ENCODE measurements around the gene KRT83. TPM values are rescaled to one million over a fixed set of nuclear protein-coding genes. Genes with fewer than 3 reads are reported as not detected.

KRT83 gene
- total and polyA plus RNA-seq, 2 donors (not counting 1 experiment from before 2014, with no cell fraction given) = not detected

DNA sequence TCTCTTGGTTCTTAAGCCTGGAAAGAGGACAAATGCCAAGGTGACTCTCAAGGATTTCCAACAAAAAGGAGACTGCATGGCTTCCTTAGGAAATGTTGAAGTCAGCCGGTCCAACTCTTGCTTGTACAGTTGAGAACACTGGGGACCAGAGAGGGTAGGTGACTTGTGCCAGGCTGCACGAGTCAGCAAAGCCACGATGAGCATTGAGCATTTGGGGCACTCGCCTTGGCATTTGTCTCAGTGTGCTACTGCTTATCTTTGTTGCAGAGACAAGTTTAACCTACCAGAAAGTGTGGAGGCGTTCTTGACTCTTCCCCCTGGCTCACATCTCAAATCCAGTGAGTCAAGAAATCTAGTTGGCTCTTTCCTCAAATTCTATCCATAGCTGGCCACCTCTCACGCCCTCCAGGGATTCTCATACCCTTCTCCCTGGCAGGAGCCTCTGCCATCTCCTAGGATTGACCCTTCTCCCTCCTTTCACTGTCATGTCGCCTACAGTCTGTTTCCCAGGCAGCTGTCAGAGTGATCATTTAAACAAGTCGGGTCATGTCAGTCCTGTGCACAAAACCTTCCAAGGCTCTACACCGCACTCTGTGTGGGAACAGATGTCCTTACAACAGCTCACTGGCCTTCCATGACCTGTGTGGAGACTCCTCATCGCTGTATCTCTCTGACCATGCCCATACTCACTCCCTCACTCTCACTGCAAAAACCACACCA is 17.2 kb upstream of the KRT83 start:
- Histone ChIP-seq H4K20me1 (ENCODE audit: control insufficient read depth, insufficient read depth, low read length, poor library complexity, severe bottlenecking) (no peaks in the 10 kb centered on the region), H3K36me3 (replicated peaks in 1 of 2; ENCODE audit: control extremely low read depth in 1 of 2, control insufficient read depth in 1 of 2, extremely low read depth in 1 of 2, insufficient read depth in 2 of 2, low read length in 1 of 2) (no peaks in the 10 kb centered on the region), H3K27ac (ENCODE audit: low read length in 2 of 2) (no peak overlapping the region), H3K9ac (ENCODE audit: low read length) (no peak overlapping the region), H3K4me2 (replicated peaks; ENCODE audit: low read depth, low read length, poor library complexity, severe bottlenecking) (no peak overlapping the region), H2AFZ (ENCODE audit: insufficient read depth, low read depth, low read length, poor library complexity, severe bottlenecking) (no peak overlapping the region), H3K27me3 (replicated peaks in 1 of 4; ENCODE audit: control extremely low read depth in 1 of 4, control insufficient read depth in 3 of 4, insufficient read depth in 4 of 4, low read length in 3 of 4) (peaks cover 0 to 8% (median 1%) of the 10 kb centered on the region in 4 experiments), H3K79me2 (ENCODE audit: control insufficient read depth, insufficient read depth, low read length) (no peaks in the 10 kb centered on the region), H3K4me3 (ENCODE audit: control extremely low read depth in 1 of 5, extremely low read depth in 1 of 5, insufficient read depth in 1 of 5, low read depth in 2 of 5, low read length in 4 of 5) (no peak overlapping the region), H3K4me1 (ENCODE audit: control insufficient read depth in 2 of 2, insufficient read depth in 2 of 2, low read length in 2 of 2) (no peaks in the 10 kb centered on the region), H3K9me3 (ENCODE audit: control extremely low read depth in 1 of 3, control insufficient read depth in 2 of 3, insufficient read depth in 1 of 3, low read length in 2 of 3) (peaks cover 0 to 9% (median 0%) of the 10 kb centered on the region in 3 donors)
- 84% methylated on average over 10 of the region's 10 CpGs for WGBS (ENCODE audit: insufficient coverage)
- intact Hi-C loops (cut with micrococcal nuclease) = no loop called here
- ATAC-seq (ENCODE audit: low read depth) (no peak), DNase-seq (no peak)
- TF ChIP-seq CTCF (IDR thresholded peaks at IDR 0.05) = no peak
- TF ChIP-seq EZH2 (IDR thresholded peaks at IDR 0.05; ENCODE audit: borderline replicate concordance, insufficient read depth, low read depth, low read length, poor library complexity, severe bottlenecking) = no peak
- H3K9me3 Mint-ChIP-seq (ENCODE audit: insufficient read depth) = peaks cover 4% of the 10 kb centered on the region
- peaks cover 15% of the 10 kb centered on the region for H3K27me3 Mint-ChIP-seq
- CTCF ChIA-PET = interaction anchor here (1.2 kb wide), 1 partner anchor 19 kb away, joined by 3 read pairs; no protein-coding TSS in a partner anchor
- H3K4me3 Mint-ChIP-seq = no peak overlapping the region
- H3K4me1 Mint-ChIP-seq = no peaks in the 10 kb centered on the region
- H3K27ac Mint-ChIP-seq = no peak overlapping the region
- POLR2A ChIA-PET = no interaction called here

DNA sequence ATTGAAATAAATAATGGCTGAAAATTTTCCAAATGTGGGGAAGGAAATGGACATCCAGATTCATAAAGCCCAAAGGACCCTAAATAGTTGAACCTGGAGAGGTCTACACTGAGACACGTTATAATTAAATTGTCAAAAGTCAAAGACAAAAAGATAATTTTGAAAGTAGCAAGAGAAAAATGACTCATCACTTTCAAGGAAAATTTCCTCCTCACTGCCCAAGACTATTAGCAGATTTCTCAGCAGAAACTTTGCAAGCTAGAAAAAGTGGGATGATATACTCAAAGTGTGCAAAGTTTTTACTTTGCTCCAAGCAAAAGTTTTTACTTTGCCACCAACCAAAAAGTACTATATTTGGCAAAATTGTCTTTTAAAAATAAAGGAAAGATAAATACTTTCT is 15.9 kb upstream of the KRT83 start:
- ChIA-PET POLR2A (no interaction called here), CTCF (interaction anchor here (0.6 to 1.4 kb wide), 2 partner anchors 10 to 36 kb away, joined by 3 to 5 read pairs; no protein-coding TSS in a partner anchor)
- no peak overlapping the region for H3K4me3 Mint-ChIP-seq
- Histone ChIP-seq H3K4me3 (ENCODE audit: control extremely low read depth in 1 of 5, extremely low read depth in 1 of 5, insufficient read depth in 1 of 5, low read depth in 2 of 5, low read length in 4 of 5) (no peak overlapping the region), H3K9me3 (ENCODE audit: control extremely low read depth in 1 of 3, control insufficient read depth in 2 of 3, insufficient read depth in 1 of 3, low read length in 2 of 3) (peaks cover 0 to 8% (median 0%) of the 10 kb centered on the region in 3 donors), H4K20me1 (ENCODE audit: control insufficient read depth, insufficient read depth, low read length, poor library complexity, severe bottlenecking) (no peaks in the 10 kb centered on the region), H3K79me2 (ENCODE audit: control insufficient read depth, insufficient read depth, low read length) (no peaks in the 10 kb centered on the region), H3K4me1 (ENCODE audit: control insufficient read depth in 2 of 2, insufficient read depth in 2 of 2, low read length in 2 of 2) (no peaks in the 10 kb centered on the region), H2AFZ (ENCODE audit: insufficient read depth, low read depth, low read length, poor library complexity, severe bottlenecking) (no peak overlapping the region), H3K27me3 (replicated peaks in 1 of 4; ENCODE audit: control extremely low read depth in 1 of 4, control insufficient read depth in 3 of 4, insufficient read depth in 4 of 4, low read length in 3 of 4) (peaks cover 0 to 10% (median 1%) of the 10 kb centered on the region in 4 experiments), H3K36me3 (replicated peaks in 1 of 2; ENCODE audit: control extremely low read depth in 1 of 2, control insufficient read depth in 1 of 2, extremely low read depth in 1 of 2, insufficient read depth in 2 of 2, low read length in 1 of 2) (no peaks in the 10 kb centered on the region), H3K27ac (ENCODE audit: low read length in 2 of 2) (no peak overlapping the region), H3K9ac (ENCODE audit: low read length) (no peak overlapping the region), H3K4me2 (replicated peaks; ENCODE audit: low read depth, low read length, poor library complexity, severe bottlenecking) (no peak overlapping the region)
- H3K27ac Mint-ChIP-seq = no peak overlapping the region
- peaks cover 4% of the 10 kb centered on the region for H3K9me3 Mint-ChIP-seq (ENCODE audit: insufficient read depth)
- intact Hi-C loops (cut with micrococcal nuclease) = no loop called here
- DNase-seq (no peak), ATAC-seq (ENCODE audit: low read depth) (no peak)
- WGBS (ENCODE audit: insufficient coverage) = no CpG with 5 or more reads among the region's 1 CpG
- peaks cover 19% of the 10 kb centered on the region for H3K27me3 Mint-ChIP-seq
- TF ChIP-seq CTCF (IDR thresholded peaks at IDR 0.05) (no peak), EZH2 (IDR thresholded peaks at IDR 0.05; ENCODE audit: borderline replicate concordance, insufficient read depth, low read depth, low read length, poor library complexity, severe bottlenecking) (no peak)
- no peaks in the 10 kb centered on the region for H3K4me1 Mint-ChIP-seq
